ENCODE data around the gene ITFG1.

DNA sequence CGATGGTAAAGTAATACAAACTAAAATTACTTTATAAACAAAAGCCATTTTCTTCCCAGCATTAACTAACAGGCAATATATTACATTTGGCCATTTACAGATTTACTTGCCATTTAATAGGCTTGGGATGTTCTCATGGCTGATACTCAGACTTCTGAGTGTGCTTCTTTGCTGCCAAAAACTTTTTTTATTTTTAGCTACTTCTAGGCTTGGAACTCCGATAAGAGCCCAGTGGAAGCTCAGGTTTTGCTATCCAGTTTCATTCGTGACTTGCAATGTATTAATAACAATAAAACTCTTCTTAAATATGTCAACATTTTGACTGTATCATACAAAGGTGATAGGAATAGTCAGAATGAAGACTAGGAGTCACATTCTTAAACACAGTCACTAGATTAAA is 152.3 kb downstream of the ITFG1 start:
- TF ChIP-seq, protein P1, sequence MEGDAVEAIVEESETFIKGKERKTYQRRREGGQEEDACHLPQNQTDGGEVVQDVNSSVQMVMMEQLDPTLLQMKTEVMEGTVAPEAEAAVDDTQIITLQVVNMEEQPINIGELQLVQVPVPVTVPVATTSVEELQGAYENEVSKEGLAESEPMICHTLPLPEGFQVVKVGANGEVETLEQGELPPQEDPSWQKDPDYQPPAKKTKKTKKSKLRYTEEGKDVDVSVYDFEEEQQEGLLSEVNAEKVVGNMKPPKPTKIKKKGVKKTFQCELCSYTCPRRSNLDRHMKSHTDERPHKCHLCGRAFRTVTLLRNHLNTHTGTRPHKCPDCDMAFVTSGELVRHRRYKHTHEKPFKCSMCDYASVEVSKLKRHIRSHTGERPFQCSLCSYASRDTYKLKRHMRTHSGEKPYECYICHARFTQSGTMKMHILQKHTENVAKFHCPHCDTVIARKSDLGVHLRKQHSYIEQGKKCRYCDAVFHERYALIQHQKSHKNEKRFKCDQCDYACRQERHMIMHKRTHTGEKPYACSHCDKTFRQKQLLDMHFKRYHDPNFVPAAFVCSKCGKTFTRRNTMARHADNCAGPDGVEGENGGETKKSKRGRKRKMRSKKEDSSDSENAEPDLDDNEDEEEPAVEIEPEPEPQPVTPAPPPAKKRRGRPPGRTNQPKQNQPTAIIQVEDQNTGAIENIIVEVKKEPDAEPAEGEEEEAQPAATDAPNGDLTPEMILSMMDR (IDR thresholded peaks at IDR 0.05), result no peak
- TF ChIP-seq POLR2A (IDR thresholded peaks at IDR 0.05), result no peak

Data from body of pancreas (tissue), 4 donors.